Activated T-cell treated with anti-CD3 and anti-CD28 coated beads, Interleukin-2, amount 50 U/mL, for 4 hours (primary cell): ENCODE measurements around the gene ARHGEF33. TPM values are rescaled to one million over a fixed set of nuclear protein-coding genes. Genes with fewer than 3 reads are reported as not detected.

Source experiments
- ATAC-seq, 2 donors: fragments of 200-7000 bp; cut with Tn5 transposase; one replicate each; pipeline ENCODE4 v1.10.0; 2021
- DNase-seq: peaks from one replicate; pipeline ENCODE4 v3.0.0-alpha.2; 2020
- H3K27me3 Mint-ChIP-seq: one replicate; pipeline ENCODE4 v1.8.0; 2021; ENCODE audit warnings: low read depth, mixed read lengths
- H3K36me3 Mint-ChIP-seq: one replicate; pipeline ENCODE4 v1.8.0; 2022; ENCODE audit warnings: mixed read lengths; ENCODE audit not compliant: insufficient read depth
- H3K4me1 Mint-ChIP-seq: one replicate; pipeline ENCODE4 v1.8.0; 2021; ENCODE audit warnings: low read depth, mixed read lengths
- H3K4me3 Mint-ChIP-seq: one replicate; pipeline ENCODE4 v1.8.0; 2021; ENCODE audit warnings: mild to moderate bottlenecking, moderate library complexity, mixed read lengths
- H3K9me3 Mint-ChIP-seq: one replicate; pipeline ENCODE4 v1.8.0; 2021; ENCODE audit warnings: mixed read lengths
- total RNA-seq, 3 donors: library from RNA; stranded (reverse); gene quantifications; one replicate each; pipeline ENCODE4 v1.2.1, GENCODE V29; 2021

The ARHGEF33 gene
- total RNA-seq, 3 donors from 2014 or later: 0.05 to 0.35 TPM; not detected in 1

GRCh38 chr2:38988716-38989115, 99.0 kb downstream of the ARHGEF33 start:
- Mint-ChIP-seq H3K9me3 (no peaks in the 10 kb centered on the region), H3K27me3 (no peaks in the 10 kb centered on the region), H3K4me3 (no peak overlapping the region), H3K4me1 (peaks cover 4% of the 10 kb centered on the region), H3K36me3 (peaks cover 32% of the 10 kb centered on the region)
- no peak for ATAC-seq
- DNase-seq: no peak

DNA sequence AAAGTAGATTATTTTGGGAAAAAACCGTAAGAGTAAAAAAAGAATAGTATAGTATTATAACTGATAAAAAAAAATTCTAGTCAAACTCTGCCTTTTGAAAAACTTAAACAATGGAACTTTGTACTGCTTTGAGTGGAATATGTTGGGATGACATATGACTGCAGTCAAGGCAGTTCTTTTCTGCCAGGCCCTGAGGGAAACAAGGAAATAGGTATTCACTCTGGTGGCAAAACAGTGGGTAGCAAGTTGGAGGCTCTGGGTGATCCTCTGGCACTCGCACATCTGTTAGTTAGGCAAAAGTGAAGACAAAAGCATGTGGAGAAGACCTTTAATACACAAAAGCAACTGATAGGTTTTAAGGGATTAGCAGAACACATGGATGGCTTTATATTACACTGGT, 102.2 kb downstream of the ARHGEF33 start:
- no peak for ATAC-seq
- DNase-seq: no peak

GRCh38 chr2:38997781-38998180, 108.1 kb downstream of the ARHGEF33 start:
- ATAC-seq (no peak), DNase-seq (no peak)
- Mint-ChIP-seq H3K4me1 (peaks cover 7% of the 10 kb centered on the region), H3K9me3 (no peaks in the 10 kb centered on the region), H3K4me3 (no peak overlapping the region), H3K36me3 (peaks cover 45% of the 10 kb centered on the region), H3K27me3 (no peaks in the 10 kb centered on the region)

More for the DNA sequence above, 102.2 kb downstream of the ARHGEF33 start:
- peaks cover 27% of the 10 kb centered on the region for H3K36me3 Mint-ChIP-seq
- H3K27me3 Mint-ChIP-seq: no peaks in the 10 kb centered on the region
- H3K9me3 Mint-ChIP-seq: no peaks in the 10 kb centered on the region
- H3K4me3 Mint-ChIP-seq: no peak overlapping the region
- H3K4me1 Mint-ChIP-seq: peaks cover 7% of the 10 kb centered on the region

- Mint-ChIP-seq H3K36me3 (peaks cover 45% of the 10 kb centered on the region), H3K4me1 (peaks cover 5% of the 10 kb centered on the region), H3K9me3 (no peaks in the 10 kb centered on the region), H3K4me3 (no peak overlapping the region), H3K27me3 (no peaks in the 10 kb centered on the region)
- ATAC-seq (no peak), DNase-seq (no peak)
Observed at GRCh38 chr2:39000552-39000951, 110.9 kb downstream of the ARHGEF33 start.

- Mint-ChIP-seq H3K9me3 (no peaks in the 10 kb centered on the region), H3K4me1 (peaks cover 8% of the 10 kb centered on the region), H3K36me3 (peaks cover 37% of the 10 kb centered on the region), H3K4me3 (no peak overlapping the region), H3K27me3 (no peaks in the 10 kb centered on the region)
- ATAC-seq (no peak), DNase-seq (no peak)
Observed at GRCh38 chr2:39007875-39008504, 118.3 kb downstream of the ARHGEF33 start.

- H3K4me3 Mint-ChIP-seq: no peak overlapping the region
- ATAC-seq (no peak), DNase-seq (no peak)
- H3K27me3 Mint-ChIP-seq: no peaks in the 10 kb centered on the region
- H3K9me3 Mint-ChIP-seq: no peaks in the 10 kb centered on the region
- H3K4me1 Mint-ChIP-seq: peaks cover 8% of the 10 kb centered on the region
- peaks cover 41% of the 10 kb centered on the region for H3K36me3 Mint-ChIP-seq
Observed at GRCh38 chr2:39008665-39009064, 119.0 kb downstream of the ARHGEF33 start.

GRCh38 chr2:39013871-39014270, 124.2 kb downstream of the ARHGEF33 start:
- ATAC-seq: no peak
- Mint-ChIP-seq H3K9me3 (no peaks in the 10 kb centered on the region), H3K36me3 (peaks cover 21% of the 10 kb centered on the region), H3K4me3 (no peak overlapping the region), H3K27me3 (no peaks in the 10 kb centered on the region), H3K4me1 (peaks cover 4% of the 10 kb centered on the region)
- DNase-seq: no peak

DNA sequence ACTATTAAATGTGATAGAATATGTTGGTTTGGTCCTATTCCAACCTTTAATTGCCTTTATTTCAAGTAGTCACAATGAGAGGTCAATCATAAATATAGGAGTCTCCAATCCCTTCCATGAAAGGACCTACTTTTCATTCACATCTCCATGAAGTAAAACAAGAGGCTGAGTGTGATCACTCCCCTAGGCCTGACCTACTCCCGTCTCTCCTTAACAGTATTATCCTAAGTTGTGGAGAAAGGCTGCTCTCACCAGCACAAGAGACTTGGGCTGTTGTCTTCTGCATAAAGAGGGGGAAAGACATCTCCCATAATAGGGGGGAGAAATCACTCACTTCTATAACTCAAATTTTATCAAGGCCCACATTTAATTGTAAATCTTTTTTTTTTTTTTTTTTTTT, 125.7 kb downstream of the ARHGEF33 start:
- ATAC-seq (no peak), DNase-seq (no peak)
- Mint-ChIP-seq H3K36me3 (peaks cover 20% of the 10 kb centered on the region), H3K4me1 (peaks cover 5% of the 10 kb centered on the region), H3K4me3 (no peak overlapping the region), H3K9me3 (no peaks in the 10 kb centered on the region), H3K27me3 (no peaks in the 10 kb centered on the region)

DNA sequence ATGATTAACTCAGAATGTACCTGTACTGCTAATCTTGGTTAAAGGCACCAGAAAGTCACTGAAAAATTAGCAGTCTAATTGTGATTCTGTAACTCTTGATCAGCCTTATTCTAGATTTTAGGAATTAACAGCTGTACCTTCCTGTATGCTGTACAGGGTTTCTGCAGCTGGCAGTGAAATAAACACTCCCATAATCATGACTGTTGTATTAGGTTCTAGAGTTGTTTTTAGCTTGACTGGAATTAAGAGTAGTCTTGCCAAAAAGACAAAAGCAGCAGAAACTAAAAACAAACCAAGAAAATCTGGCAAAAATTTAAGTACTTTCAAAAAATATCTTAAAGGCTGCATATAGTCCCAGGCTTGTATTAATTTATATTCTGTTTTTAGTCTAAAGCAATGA, 127.7 kb downstream of the ARHGEF33 start:
- Mint-ChIP-seq H3K27me3 (no peaks in the 10 kb centered on the region), H3K4me1 (peaks cover 5% of the 10 kb centered on the region), H3K9me3 (no peaks in the 10 kb centered on the region), H3K36me3 (peaks cover 13% of the 10 kb centered on the region), H3K4me3 (no peak overlapping the region)
- DNase-seq: no peak
- ATAC-seq: no peak

DNA sequence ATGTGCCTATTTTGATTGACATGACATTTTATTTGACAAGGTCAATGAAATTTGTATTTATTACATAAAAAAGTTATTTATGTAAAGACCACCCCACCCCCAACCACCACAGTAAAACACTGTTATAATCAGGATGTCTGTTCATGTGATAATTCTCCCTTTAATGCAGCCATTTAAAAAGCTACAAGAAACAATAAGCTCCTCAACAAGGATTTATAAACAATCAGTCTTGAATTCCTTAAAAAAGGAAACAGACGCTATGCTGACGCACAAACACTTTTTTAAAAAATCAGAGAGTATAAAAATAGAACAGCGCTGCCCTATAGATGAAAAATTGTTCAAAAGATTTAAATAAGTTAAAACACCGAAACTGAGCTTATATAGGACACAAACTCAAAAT, 129.0 kb downstream of the ARHGEF33 start:
- Mint-ChIP-seq H3K9me3 (no peaks in the 10 kb centered on the region), H3K4me3 (no peak overlapping the region), H3K36me3 (peaks cover 15% of the 10 kb centered on the region), H3K27me3 (no peaks in the 10 kb centered on the region), H3K4me1 (peaks cover 5% of the 10 kb centered on the region)
- ATAC-seq (no peak), DNase-seq (no peak)

DNA sequence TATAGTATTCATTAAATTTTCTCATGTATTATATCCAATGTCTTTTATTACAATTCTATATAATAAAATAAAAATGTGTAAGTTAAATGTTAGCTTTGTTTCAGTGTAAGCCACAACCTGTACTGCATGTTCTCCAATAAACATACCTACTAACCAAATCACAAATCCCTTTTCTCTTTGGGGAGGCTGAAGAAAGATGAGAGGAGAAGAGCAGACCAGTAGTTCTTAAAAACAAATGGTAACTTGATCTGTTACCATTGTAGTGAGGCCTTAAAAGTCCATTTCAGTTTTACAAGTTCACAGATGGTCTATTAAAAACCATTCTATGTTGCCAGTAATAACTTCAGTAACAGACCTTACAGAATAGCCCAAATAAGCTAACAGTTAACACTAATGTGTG, 130.7 kb downstream of the ARHGEF33 start:
- no peak for DNase-seq
- Mint-ChIP-seq H3K27me3 (no peaks in the 10 kb centered on the region), H3K4me1 (peaks cover 7% of the 10 kb centered on the region), H3K9me3 (no peaks in the 10 kb centered on the region), H3K36me3 (peaks cover 12% of the 10 kb centered on the region), H3K4me3 (no peak overlapping the region)
- ATAC-seq: no peak

- no peaks in the 10 kb centered on the region for H3K9me3 Mint-ChIP-seq
- H3K36me3 Mint-ChIP-seq: peaks cover 16% of the 10 kb centered on the region
- H3K27me3 Mint-ChIP-seq: no peaks in the 10 kb centered on the region
- peaks cover 4% of the 10 kb centered on the region for H3K4me1 Mint-ChIP-seq
- no peak overlapping the region for H3K4me3 Mint-ChIP-seq
- no peak for ATAC-seq
- DNase-seq: no peak
Observed at GRCh38 chr2:39022642-39023235, 133.1 kb downstream of the ARHGEF33 start.

DNA sequence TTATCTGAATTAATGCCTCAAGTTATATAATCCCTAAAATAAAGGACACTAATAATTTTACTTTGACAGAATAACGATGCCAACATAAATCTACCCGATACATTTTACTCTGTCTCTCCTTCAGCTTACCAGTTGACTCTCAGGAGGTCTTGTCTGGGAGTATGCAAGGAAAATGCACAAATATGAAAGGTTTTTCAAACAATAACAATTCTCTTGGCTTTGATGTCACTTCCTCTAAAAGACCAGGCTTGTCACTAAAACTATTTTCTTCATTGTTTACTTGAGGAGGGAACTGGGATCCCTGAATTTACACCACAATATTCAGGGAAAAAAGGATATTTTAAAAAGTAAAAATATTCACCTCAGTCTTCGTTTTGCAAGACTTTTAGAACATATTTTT, 134.0 kb downstream of the ARHGEF33 start:
- no peak for DNase-seq
- peaks cover 21% of the 10 kb centered on the region for H3K36me3 Mint-ChIP-seq
- no peak for ATAC-seq
- no peak overlapping the region for H3K4me3 Mint-ChIP-seq
- H3K27me3 Mint-ChIP-seq: no peaks in the 10 kb centered on the region
- peaks cover 4% of the 10 kb centered on the region for H3K4me1 Mint-ChIP-seq
- H3K9me3 Mint-ChIP-seq: no peaks in the 10 kb centered on the region

DNA sequence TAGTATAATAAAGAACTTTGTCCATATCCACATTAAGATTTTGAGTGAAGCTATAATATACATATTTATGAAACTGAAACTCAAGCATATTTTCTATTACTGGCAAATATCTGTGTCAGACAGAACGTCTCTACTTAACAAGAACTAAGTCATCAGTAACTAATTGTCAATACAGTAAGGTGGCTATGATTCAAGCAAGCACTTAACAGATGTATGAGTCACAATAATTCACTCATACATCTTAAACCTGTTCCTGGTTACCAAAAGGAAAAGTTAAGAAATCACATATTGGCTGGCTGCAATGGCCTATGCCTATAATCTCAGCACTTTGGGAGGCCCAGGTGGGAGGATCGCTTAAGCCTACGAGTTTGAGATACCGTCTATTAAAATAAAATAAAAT, 135.2 kb downstream of the ARHGEF33 start:
- Mint-ChIP-seq H3K9me3 (no peaks in the 10 kb centered on the region), H3K4me1 (peaks cover 4% of the 10 kb centered on the region), H3K4me3 (no peak overlapping the region), H3K27me3 (no peaks in the 10 kb centered on the region), H3K36me3 (peaks cover 19% of the 10 kb centered on the region)
- peak; percentile 46 to 83 for ATAC-seq
- DNase-seq: no peak
